HG03139 (cell line): ENCODE measurements around the gene RPS10.

Experiments
- ATAC-seq: cut with Tn5 transposase; IDR thresholded peaks from one replicate; pipeline ENCODE4 v1.9.1; 2021; ENCODE audit not compliant: unreplicated experiment

Gene RPS10

DNA sequence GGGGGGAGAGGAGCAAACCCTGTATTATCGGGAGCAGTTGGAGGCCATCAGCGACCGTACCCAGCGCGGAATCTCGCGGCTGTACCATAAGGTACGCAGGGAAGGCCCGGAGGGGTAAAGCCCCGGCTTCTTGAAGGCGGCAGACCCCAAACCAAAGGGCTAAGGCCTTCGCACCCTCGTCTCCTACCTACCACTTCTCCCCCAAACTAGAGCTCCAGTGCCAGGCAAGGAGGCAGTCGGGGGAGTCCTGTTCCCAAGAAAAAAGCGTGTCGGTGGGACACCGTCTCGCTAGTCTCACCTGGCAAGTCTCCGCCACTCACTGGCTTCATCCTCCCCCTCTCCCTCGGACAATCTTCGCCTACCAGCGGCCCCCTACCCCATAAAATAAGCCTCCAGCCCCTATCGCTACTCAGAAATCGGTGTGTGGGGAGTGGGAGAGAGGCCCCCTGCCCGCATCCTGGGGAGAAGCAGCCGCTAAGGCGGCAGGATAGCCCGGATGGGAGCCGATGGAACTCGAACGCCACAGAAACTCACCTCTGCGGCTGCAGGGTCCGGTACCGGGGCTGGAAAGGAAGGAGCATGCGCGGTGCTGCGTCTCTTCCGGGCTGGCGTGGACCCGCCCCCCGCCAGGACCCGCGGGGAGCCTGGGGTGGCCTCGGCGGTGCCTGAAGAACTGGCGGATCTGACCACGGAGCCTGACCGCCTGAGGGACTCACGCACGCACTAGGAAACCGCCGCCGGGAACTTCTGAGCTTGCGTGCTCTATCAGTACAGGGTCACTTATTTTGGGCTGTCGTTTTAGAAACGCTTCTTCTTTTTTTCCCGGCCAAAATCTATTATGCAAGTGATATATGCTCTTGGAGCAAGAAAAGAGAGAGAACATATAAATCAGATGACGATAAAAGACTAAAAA is at the start of gene RPS10:
Gene RPS10, minus strand, starts transcription at position 572 of the 913 bp plus-strand sequence. CDS start 848 bp downstream, outside the sequence.
- peak; percentile 72 for ATAC-seq

GRCh38 chr6:34475238-34475682 is 49.4 kb upstream of the RPS10 start:
- no peak for ATAC-seq

DNA sequence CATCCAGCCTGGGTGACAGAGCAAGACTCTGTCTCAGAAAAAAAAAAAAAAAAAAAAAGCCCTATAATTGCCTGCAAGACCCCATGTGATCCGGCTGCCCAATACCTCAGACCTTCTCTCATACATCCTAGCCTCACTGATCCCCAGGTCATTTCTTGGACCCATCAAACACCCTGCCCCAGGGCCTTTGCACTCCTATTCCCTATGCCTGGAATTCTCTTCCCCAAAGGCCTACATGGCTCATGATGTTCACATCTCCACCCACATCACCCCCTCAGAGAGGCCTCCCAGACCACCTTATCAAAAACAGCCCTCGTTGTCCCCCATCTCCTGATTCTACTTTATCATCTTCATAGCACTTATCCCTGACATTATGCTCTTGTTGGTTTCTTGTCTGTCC is 48.9 kb upstream of the RPS10 start:
- ATAC-seq, result no peak

DNA sequence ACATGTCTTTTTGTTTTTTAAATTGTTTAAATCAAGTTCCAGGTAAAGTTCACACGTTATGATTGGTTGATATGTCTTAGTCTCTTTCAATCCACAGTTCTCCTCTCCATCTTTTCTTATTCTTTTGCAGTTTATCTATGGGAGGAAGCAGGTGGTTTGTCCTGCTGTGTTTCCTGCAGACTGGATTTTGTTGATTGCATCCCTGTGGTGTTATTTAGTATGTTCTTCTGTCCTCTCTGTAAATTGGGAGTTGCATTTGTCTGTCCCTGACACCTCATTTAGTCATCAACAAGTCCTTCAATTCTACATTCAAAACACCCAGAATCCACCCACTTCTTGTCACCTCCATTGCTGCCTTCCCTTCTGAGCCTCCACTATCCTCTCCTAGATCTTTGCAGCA is 48.1 kb upstream of the RPS10 start:
- no peak for ATAC-seq

GRCh38 chr6:34472425-34472824 is 46.6 kb upstream of the RPS10 start:
- ATAC-seq, result no peak

- ATAC-seq, result no peak
Measured at GRCh38 chr6:34469499-34469898, 43.6 kb upstream of the RPS10 start.

- peak; percentile 45 for ATAC-seq
Measured at GRCh38 chr6:34468378-34468892, 42.6 kb upstream of the RPS10 start.

GRCh38 chr6:34466242-34467185 is 40.6 kb upstream of the RPS10 start:
- no peak for ATAC-seq

GRCh38 chr6:34465531-34466241 is 39.8 kb upstream of the RPS10 start, which contains the start of gene PACSIN1:
Gene PACSIN1 (plus strand): TSS chr6:34466076. CDS start chr6:34526306, 60,230 bp downstream.
- ATAC-seq, result no peak

GRCh38 chr6:34463849-34464248 is 38.0 kb upstream of the RPS10 start:
- no peak for ATAC-seq

GRCh38 chr6:34463299-34463698 is 37.4 kb upstream of the RPS10 start:
- no peak for ATAC-seq

- ATAC-seq, result no peak
Measured at GRCh38 chr6:34462551-34462971, 36.7 kb upstream of the RPS10 start.

DNA sequence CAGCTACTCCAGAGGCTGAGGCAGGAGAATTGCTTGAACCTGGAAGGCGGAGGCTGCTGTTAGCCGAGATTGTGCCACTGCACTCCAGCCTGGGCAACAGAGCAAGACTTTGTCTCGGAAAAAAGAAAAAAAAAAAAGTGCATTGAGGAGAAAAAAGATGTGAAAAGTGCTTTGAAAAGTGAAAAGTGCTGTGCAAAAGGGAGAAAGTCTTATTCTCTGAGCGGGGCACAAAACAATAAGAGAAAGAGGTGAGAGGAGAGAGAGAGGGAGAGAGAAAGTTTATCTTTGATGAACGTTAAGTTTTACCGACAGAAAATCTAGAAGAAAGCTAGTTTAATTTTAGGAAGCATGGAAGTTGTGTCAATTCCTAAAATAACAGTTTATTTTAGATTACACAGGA is 36.1 kb upstream of the RPS10 start:
- ATAC-seq, result no peak

- ATAC-seq, result no peak
Measured at GRCh38 chr6:34460796-34461507, 35.1 kb upstream of the RPS10 start.

GRCh38 chr6:34459899-34460593 is 34.2 kb upstream of the RPS10 start:
- no peak for ATAC-seq

- ATAC-seq, result no peak
Measured at GRCh38 chr6:34457742-34458735, 32.2 kb upstream of the RPS10 start.

GRCh38 chr6:34457382-34457741 is 31.5 kb upstream of the RPS10 start:
- no peak for ATAC-seq

DNA sequence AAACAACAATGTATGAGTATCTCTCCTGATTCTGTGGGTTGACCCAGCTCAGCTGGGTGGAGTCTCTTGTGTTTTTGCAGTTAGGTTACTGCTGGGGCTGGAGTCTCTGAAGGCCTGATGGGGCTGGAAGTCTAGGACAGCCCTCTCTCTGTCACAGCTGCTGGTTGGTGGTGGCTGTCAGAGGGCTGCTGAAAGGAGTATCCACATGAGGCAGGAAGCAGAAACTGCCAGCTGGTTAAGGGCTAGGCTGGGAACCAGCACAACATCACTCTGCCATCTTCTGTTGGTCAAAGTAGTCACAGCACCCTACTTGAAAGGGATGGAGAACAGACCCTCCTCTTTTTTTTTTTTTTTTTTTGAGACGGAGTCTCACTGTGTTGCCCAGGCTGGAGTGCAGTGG is 30.0 kb upstream of the RPS10 start:
- ATAC-seq, result no peak
